ENCODE results near the gene PPL.
"Not testable (repeated sequence)": the region's sequence is repeated elsewhere in the genome, so short reads cannot be mapped to it uniquely, and the experiment has no call there.

PPL gene

GRCh38 chr16:4958510-4959438, 21.8 kb upstream of the PPL start:
- FAIRE-seq: no peak

DNA sequence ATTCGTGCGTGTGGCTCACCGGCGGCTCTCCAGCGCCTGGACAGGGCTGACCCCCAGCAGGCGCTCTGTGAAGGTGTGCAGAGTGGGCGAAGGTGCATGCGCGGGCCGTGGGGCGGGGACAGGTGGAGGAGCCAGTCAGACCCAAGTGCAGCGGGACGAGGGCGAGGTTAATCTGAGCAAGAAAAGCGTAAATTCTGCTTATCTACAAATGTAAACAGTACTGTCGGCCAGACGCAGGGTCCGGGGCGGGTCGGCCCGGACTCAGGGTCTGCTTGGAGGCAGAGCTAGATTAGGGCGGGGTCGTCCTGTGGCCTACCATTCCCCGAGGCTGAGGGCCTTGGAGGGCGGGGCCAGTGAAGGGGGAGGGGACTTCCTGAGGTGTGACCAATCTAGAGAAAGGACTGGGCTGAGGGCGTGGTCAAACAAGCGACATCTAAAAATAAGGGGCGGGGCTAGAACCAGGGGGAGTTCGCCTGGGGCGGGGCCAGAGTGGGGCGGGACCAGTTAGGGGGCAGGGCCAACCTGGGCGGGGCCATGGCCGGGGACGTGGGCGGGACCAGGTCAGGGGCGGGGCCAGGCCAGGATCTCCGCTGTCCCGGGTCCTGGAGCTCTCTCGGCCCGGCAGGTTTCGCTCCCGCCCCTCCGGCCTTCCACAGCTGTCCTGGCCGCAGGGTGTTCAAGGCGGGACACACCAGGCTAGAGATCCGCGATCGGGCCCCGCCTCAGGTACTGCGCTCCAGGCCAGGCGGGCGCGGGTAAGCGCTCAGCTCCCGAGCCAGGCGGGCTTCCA, 21.0 kb upstream of the PPL start, which contains the start of gene SEC14L5:
TSS of gene SEC14L5 (plus strand) at position 611 of the 790 bp plus-strand sequence. CDS start 994 bp downstream, outside the sequence.
- FAIRE-seq: no peak

- no peak for FAIRE-seq
Measured at GRCh38 chr16:4957420-4957719, 20.4 kb upstream of the PPL start.

GRCh38 chr16:4954714-4955113, 17.8 kb upstream of the PPL start:
- no peak for FAIRE-seq

GRCh38 chr16:4951583-4951982, 14.6 kb upstream of the PPL start:
- FAIRE-seq: not testable (repeated sequence)

- no peak for FAIRE-seq
Measured at GRCh38 chr16:4949986-4950385, 13.0 kb upstream of the PPL start.

- FAIRE-seq: no peak
Measured at GRCh38 chr16:4948903-4949766, 12.2 kb upstream of the PPL start.

DNA sequence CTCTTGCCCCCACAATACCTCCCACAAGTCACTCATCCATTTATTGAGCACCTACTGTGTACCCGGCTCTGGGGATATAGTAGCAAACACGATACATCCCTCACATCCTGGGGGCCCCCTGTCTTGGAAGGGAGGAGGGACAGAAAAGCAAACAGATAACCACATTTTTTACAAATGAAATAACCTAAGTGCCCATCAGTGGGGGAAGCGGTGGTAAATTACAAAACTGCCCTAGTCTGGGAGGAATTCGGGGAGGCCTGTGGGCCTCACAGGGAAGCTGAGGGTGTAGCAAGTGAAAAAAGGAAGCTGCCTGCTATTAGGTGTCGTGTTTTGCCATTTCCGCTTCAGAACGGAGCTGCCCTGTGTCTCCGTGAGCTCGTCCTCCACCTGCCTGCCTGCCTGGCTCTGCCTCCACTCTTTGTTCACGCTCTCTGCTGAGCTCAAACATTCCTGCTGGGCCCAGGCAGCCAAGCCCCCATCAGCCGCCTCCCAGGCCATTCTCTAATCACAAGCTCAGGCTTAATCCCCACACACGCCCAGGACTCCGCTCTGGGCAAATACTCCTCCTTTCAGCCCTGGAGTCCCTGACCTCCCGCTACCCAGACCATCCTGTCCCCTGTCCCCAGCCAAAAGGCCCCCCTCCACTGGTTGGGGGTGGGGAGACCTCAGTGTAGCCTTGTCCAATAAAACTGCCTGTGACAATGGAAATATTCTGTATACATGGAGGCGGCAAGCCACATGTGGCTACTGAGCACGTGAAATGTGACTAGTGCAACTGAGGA, 11.0 kb upstream of the PPL start:
- FAIRE-seq: no peak

DNA sequence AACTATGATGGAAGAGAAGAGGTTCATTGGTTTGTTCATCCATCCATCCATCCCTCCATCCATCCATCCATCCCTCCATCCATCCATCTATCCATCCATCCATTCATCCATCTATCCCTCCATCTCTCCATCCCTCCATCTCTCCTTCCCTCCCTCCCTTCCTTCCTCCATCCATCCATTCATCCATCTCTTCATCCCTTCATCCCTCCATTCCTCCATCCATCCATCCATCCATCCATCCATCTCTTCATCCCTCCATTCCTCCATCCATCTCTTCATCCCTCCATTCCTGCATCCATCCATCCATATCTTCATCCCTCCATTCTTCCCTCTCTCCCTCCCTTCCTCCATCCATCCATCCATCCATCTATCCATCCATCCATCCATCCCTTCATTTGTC, 10.0 kb upstream of the PPL start:
- no peak for FAIRE-seq

- FAIRE-seq: no peak
Measured at GRCh38 chr16:4945560-4946502, 8.9 kb upstream of the PPL start.

DNA sequence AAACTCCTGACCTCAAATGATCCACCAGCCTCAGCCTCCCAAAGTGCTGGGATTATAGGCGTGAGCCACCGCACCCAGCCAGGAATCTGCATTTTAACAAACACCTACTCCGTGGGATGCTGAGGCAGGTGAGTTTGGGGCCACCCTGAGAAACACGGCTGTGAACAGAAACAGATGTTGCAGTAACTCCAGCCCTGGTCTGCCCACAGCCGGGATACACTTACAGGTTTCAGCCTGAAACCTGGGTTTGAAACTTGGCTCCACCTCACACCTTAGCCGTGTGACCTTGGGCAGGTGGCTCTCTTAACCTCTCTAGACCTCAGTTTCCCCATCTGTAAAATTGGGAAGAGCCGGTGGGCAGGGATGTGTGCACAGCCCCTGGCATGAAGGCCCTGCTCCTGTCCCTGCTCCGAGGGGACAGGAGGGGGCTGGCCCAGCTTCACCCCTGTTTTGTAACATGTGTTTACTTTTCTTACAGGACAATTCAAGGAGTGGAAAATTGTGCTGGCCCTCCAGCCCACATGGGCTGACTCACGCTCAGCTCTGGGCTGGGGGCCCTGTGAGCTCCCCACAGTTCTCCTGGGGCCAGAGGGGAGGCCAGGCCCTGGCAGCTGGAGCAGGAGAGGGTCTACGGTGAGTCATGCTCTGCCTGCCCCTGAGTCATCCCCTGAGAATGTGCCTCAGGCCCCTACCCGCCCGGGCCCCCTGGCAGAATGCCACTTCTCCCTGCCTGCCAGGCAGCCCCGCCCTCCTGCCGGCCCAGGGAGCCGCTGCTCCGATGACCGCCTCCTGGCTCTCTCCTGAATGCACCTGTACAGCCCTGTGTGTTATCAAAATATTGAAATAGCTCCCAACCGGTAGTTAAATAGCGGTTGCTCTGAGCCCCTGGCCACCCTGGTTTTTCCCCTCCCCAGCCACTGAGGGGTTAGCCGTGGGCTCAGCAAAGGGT, 7.7 kb upstream of the PPL start:
- FAIRE-seq: no peak

DNA sequence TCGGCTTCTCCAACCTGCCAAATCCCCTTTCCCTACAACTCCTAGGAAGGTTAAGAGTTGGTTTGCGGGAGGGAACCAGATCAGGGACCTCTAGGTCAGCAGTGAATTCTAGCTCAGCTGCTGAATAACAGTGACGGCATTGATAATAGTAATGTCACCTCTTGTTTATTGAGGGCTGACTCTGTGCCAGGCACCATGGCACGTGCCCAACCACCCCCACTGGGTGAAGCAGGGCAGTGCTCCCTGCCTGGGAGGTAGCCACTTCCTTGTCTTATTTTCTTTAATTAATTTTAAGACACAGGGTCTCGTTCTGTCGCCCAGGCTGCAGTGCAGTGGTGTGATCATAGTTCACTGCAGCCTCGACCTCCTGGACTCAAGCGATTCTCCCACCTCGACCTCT, 5.5 kb upstream of the PPL start:
- no peak for FAIRE-seq

DNA sequence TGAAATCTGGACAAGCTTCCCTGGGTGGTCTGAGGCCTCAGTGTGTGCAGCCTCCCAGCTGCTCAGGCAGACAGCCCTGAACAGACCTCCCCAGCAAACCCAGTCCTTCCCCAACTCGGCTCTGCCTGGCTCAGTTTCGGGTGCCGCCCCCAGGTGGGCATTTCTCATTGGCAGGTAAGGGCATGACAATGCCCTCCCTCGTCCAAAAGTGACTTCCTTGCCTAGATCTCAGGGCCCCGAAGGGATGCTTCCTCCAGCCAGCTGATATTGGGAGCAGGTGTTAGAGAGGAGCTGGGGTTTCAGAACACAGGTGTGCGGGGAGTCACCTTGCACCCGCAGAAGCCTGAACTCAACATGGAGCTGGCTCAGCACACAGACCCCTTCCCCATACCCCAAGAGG, 3.8 kb upstream of the PPL start:
- no peak for FAIRE-seq

- FAIRE-seq: no peak
Measured at GRCh38 chr16:4938683-4939030, 1.7 kb upstream of the PPL start.

- no peak for FAIRE-seq
Measured at GRCh38 chr16:4937782-4938682, 1.1 kb upstream of the PPL start.

DNA sequence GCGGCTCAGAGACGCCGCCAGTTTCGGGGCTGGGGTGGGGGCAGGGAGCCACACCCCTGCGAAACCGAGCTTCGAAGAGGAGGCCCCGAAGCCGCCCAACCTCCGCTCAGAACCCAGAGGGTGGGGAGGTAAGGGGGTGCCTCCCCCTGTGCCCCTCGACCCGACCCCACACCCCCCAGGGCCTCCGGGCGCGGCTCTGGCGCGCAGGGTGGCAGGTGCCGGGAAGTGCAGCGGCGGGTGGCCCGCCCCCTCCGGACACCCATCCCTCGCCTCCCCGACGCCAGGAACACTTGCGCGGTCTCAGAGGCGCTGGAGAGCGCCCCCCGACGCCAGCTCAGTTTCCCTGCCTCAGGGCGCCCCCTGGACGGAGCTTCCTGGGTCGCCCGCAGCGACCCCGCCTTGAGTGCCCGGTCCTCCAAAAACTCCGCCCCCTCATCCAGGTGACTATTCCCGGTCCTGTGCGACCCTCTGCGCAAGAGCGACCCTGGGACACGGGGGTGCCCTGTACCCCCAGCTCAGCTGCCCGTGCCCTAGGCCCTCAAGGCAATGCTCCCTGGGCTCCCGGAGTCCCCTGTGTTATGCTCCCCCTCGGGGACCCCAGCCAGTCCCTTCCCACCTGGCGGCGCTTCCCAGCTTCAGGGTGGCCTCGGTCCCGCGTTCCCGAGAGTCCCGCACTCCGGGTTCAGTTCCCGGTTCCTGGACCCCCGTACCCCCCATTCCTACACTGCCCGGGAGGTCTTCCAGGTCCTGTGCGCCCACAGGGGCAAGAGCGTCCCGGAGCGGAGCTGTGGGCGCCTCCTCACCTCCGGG, 562 bp downstream of the PPL start:
- no peak for FAIRE-seq

GRCh38 chr16:4935241-4935855, 1.6 kb downstream of the PPL start:
- FAIRE-seq: no peak

Measured in colon (tissue), 2 donors.